A673 (cell line): ENCODE results near the gene TSKU. TPM values are rescaled to one million over a fixed set of nuclear protein-coding genes. Genes with fewer than 3 reads are reported as not detected.
A peak's percentile ranks its signal among the peaks of the same experiment; 100 is the strongest.

Experiments
- BruUV-seq: library from RNA; stranded (reverse); fragments of 400-500 nt; replicated peaks from 2 replicates; lab custom pipeline; 2021; lab: Mats Ljungman, UMichigan
- CTCF ChIA-PET: fragments of 300-600 bp; sonication (Branson Sonifier 250); formaldehyde crosslinking; loops from one replicate; lab custom pipeline; 2022; ENCODE audit warnings: antibody characterized with exemption; lab: Charles Lee
- POLR2A ChIA-PET: fragments of 300-600 bp; sonication (Branson Sonifier 250); formaldehyde crosslinking; loops from one replicate; lab custom pipeline; 2022; ENCODE audit warnings: antibody characterized with exemption; ENCODE audit not compliant: low non-redundant PET; lab: Charles Lee
- DNase-seq: peaks from one replicate; pipeline ENCODE4 v3.0.0-alpha.2; 2015; ENCODE audit warnings: low spot score
- H3K27ac ChIP-seq: fragments of 200-600 bp; sonication (generic); 2 replicates; pipeline ENCODE4 v1.5.1; 2016; ENCODE audit warnings: mixed run types, low read depth, mild to moderate bottlenecking, mixed read lengths, antibody characterized with exemption, low read length; ENCODE audit not compliant: poor library complexity, severe bottlenecking
- H3K27me3 ChIP-seq: fragments of 200-600 bp; sonication (generic); replicated peaks from 2 replicates; pipeline ENCODE4 v1.6.1; 2017; ENCODE audit warnings: mixed run types, low read depth, mild to moderate bottlenecking, mixed read lengths, antibody characterized with exemption, low read length; ENCODE audit not compliant: insufficient read depth, poor library complexity
- H3K36me3 ChIP-seq: fragments of 200-600 bp; sonication (generic); 2 replicates; pipeline ENCODE4 v1.6.1; 2016; ENCODE audit warnings: mixed run types, mild to moderate bottlenecking, mixed read lengths, antibody characterized with exemption, low read length; ENCODE audit not compliant: insufficient read depth, poor library complexity, severe bottlenecking
- H3K4me1 ChIP-seq: fragments of 200-600 bp; sonication (generic); 2 replicates; pipeline ENCODE4 v1.6.1; 2017; ENCODE audit warnings: mixed run types, mild to moderate bottlenecking, mixed read lengths, antibody characterized with exemption, low read length; ENCODE audit not compliant: insufficient read depth, poor library complexity, severe bottlenecking
- H3K4me3 ChIP-seq: fragments of 200-600 bp; sonication (generic); 2 replicates; pipeline ENCODE4 v1.5.1; 2016; ENCODE audit warnings: low read depth, mixed run types, mild to moderate bottlenecking, mixed read lengths, low read length; ENCODE audit not compliant: poor library complexity, severe bottlenecking
- H3K9me3 ChIP-seq: fragments of 200-600 bp; sonication (generic); 2 replicates; pipeline ENCODE4 v1.6.1; 2016; ENCODE audit warnings: mixed run types, low read depth, mild to moderate bottlenecking, mixed read lengths, antibody characterized with exemption, low read length; ENCODE audit not compliant: poor library complexity, severe bottlenecking
- CTCF ChIP-seq: fragments of 300-800, 200-600 bp; sonication (generic); conservative IDR thresholded peaks from 2 replicates; pipeline ENCODE4 v1.5.1; 2017; ENCODE audit warnings: low read depth, mild to moderate bottlenecking, antibody characterized with exemption, low read length, moderate library complexity, mixed read lengths
- EZH2 ChIP-seq: fragments of 200-600 bp; sonication (generic); IDR thresholded peaks from 2 replicates; pipeline ENCODE4 v1.6.1; 2017; ENCODE audit warnings: borderline replicate concordance, low read depth, mild to moderate bottlenecking, mixed read lengths, antibody characterized with exemption, low read length; ENCODE audit not compliant: poor library complexity, severe bottlenecking
- intact Hi-C: fragments of 100-400 bp; cut with micrococcal nuclease; formaldehyde crosslinking; loops from one replicate; pipeline ENCODE4 v1.10.0; 2022; ENCODE audit not compliant: unreplicated experiment
- total RNA-seq: library from RNA; stranded (reverse); gene quantifications from 2 replicates; pipeline ENCODE4 v1.2.3, GENCODE V29; 2021

The TSKU gene
- total RNA-seq, 1 experiment from 2014 or later, result 25.3 TPM

GRCh38 chr11:76794371-76795289 is 11.5 kb downstream of the TSKU start:
- intact Hi-C loops, result no loop called here
- Histone ChIP-seq H3K4me1 (peaks cover 33% of the 10 kb centered on the region), H3K9me3 (peaks cover 10% of the 10 kb centered on the region), H3K27me3 (no peaks in the 10 kb centered on the region), H3K36me3 (no peaks in the 10 kb centered on the region), H3K27ac (peak overlapping the region; percentile 73), H3K4me3 (no peak overlapping the region)
- BruUV-seq, result no TSS peak
- no peak for TF ChIP-seq CTCF
- TF ChIP-seq EZH2, result no peak
- no peak for DNase-seq
- POLR2A ChIA-PET, result interaction anchor here (0.6 kb wide), 1 partner anchor 9 kb away, joined by 4 read pairs; no protein-coding TSS in a partner anchor
- CTCF ChIA-PET, result no interaction called here

DNA sequence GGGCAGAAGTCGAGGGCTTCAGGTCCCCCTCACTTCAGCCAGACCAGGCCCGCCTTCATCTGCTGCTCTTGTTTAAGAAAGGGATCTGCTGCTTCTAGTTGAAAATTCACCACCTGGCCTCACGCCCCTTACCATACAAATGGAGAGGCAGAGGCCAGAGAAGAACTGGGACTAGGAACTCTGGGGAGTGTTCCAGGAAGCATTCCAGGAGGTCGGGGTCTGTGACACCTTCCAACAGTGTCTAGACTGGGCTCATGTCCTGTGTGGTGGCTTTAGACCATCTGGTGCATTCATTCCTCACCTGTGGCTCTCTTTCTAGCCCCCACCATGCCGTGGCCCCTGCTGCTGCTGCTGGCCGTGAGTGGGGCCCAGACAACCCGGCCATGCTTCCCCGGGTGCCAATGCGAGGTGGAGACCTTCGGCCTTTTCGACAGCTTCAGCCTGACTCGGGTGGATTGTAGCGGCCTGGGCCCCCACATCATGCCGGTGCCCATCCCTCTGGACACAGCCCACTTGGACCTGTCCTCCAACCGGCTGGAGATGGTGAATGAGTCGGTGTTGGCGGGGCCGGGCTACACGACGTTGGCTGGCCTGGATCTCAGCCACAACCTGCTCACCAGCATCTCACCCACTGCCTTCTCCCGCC is 12.3 kb downstream of the TSKU start:
- Histone ChIP-seq H3K4me3 (no peak overlapping the region), H3K27me3 (no peaks in the 10 kb centered on the region), H3K9me3 (peaks cover 10% of the 10 kb centered on the region), H3K4me1 (peaks cover 34% of the 10 kb centered on the region), H3K27ac (peak overlapping the region; percentile 73), H3K36me3 (no peaks in the 10 kb centered on the region)
- TF ChIP-seq EZH2 (no peak), CTCF (no peak)
- no peak for DNase-seq
- intact Hi-C loops, result no loop called here
- ChIA-PET CTCF (no interaction called here), POLR2A (no interaction called here)
- BruUV-seq, result no TSS peak

GRCh38 chr11:76795936-76796441 is 12.8 kb downstream of the TSKU start:
- ChIA-PET CTCF (no interaction called here), POLR2A (no interaction called here)
- intact Hi-C loops, result no loop called here
- no peak for DNase-seq
- H3K27me3 ChIP-seq, result no peaks in the 10 kb centered on the region
- H3K36me3 ChIP-seq, result no peaks in the 10 kb centered on the region
- TF ChIP-seq CTCF (no peak), EZH2 (no peak)
- H3K4me3 ChIP-seq, result no peak overlapping the region
- no TSS peak for BruUV-seq
- H3K4me1 ChIP-seq, result peaks cover 34% of the 10 kb centered on the region
- peaks cover 10% of the 10 kb centered on the region for H3K9me3 ChIP-seq
- H3K27ac ChIP-seq, result no peak overlapping the region
